K562 (cell line): Measurements from ENCODE around the gene FTL. TPM values are rescaled to one million over a fixed set of nuclear protein-coding genes. Genes with fewer than 3 reads are reported as not detected.

Source experiments
- CTCF ChIP-seq, 3 experiments: IDR thresholded peaks in 2 of 3; conservative IDR thresholded peaks in 1 of 3; 2 replicates each; pipeline ENCODE4 v1.5.1; 2011 to 2012; ENCODE audit warnings: low read length in 3 of 3, mild to moderate bottlenecking in 3 of 3, control low read depth in 2 of 3, improper control_type of control experiment in 1 of 3, inconsistent platforms in 1 of 3, low read depth in 1 of 3, mixed read lengths in 1 of 3, moderate library complexity in 1 of 3; ENCODE audit not compliant: insufficient read depth in 2 of 3
- KLF16 ChIP-seq: IDR thresholded peaks from 2 replicates; pipeline ENCODE4 v1.6.1; 2016; ENCODE audit warnings: antibody characterized with exemption
- MYNN ChIP-seq, 2 experiments: sonication (generic); formaldehyde crosslinking in 1 of 2; IDR thresholded peaks; 2 replicates each; pipeline versions ENCODE4 v1.5.0 to v1.6.1; 2016 to 2020; ENCODE audit warnings: antibody characterized with exemption in 1 of 2, missing genetic modification reagents in 1 of 2
- NR2C2 ChIP-seq, 2 experiments: fragments of 200-800 bp in 1 of 2; sonication (Bioruptor generic) in 1 of 2; sonication (generic) in 1 of 2; formaldehyde crosslinking in 1 of 2; IDR thresholded peaks; 2 replicates each; pipeline versions ENCODE4 v1.6.1 to v1.8.0; 2016 to 2022; ENCODE audit warnings: mild to moderate bottlenecking in 1 of 2, missing compliant biosample characterization in 1 of 2, missing genetic modification characterization in 1 of 2, missing genetic modification reagents in 1 of 2
- REST ChIP-seq, 2 experiments: fragments of 450-650 bp; formaldehyde crosslinking in 1 of 2; IDR thresholded peaks; 2 replicates each; pipeline versions ENCODE4 v1.4.0 to v1.6.1; 2014 to 2020; ENCODE audit warnings: mild to moderate bottlenecking in 2 of 2, borderline replicate concordance in 1 of 2, low read depth in 1 of 2
- SMARCA4 ChIP-seq: fragments of 450-650 bp; IDR thresholded peaks from 2 replicates; pipeline ENCODE4 v1.6.1; 2016
- THRA ChIP-seq: fragments of 450-650 bp; IDR thresholded peaks from 2 replicates; pipeline ENCODE4 v1.6.1; 2017; ENCODE audit warnings: mild to moderate bottlenecking, moderate library complexity
- USF1 ChIP-seq: sonication (generic); formaldehyde crosslinking; IDR thresholded peaks from 2 replicates; pipeline ENCODE4 v1.9.0; 2022; ENCODE audit warnings: mild to moderate bottlenecking, missing genetic modification reagents
- ZBTB12 ChIP-seq: fragments of 250-450 bp; sonication (Bioruptor Pico); IDR thresholded peaks from 2 replicates; pipeline ENCODE4 v1.4.0; 2020
- polyA plus RNA-seq, 8 experiments: library from polyadenylated mRNA; depleted of rRNA in 4 of 8; stranded (reverse) in 5 of 8; unstranded in 3 of 8; fragments of >200 nt; fragmentation: Nextera tagmentation in 2 of 8; fragmentation: Illumina TruSeq in 1 of 8; extraction: Ambion mirVana in 2 of 8; extraction: Trizol in 1 of 8; gene quantifications; 2 replicates each; pipeline versions ENCODE4 v1.2.1 to v1.2.3, GENCODE V29; 2011 to 2014; ENCODE audit warnings: inconsistent platforms in 1 of 8, missing spikeins in 1 of 8
- total RNA-seq, 7 experiments: library from RNA; depleted of rRNA in 6 of 7; stranded (reverse); fragments of >200 nt in 6 of 7; fragmentation: Illumina TruSeq in 2 of 7; extraction: Trizol in 2 of 7; gene quantifications; 2 replicates each; pipeline versions ENCODE4 v1.2.1 to v1.2.3, GENCODE V29; 2011 to 2021; ENCODE audit warnings: low replicate concordance in 1 of 7

The FTL gene
- total and polyA plus RNA-seq, 9 of the 15 experiments (the other 6 are each of a cell fraction or from before 2014, with no cell fraction given): 1,231 to 27,415 (median 3,965) TPM

GRCh38 chr19:48993175-48994034 is 28.3 kb downstream of the FTL start, which contains the start of the genes GYS1 and RUVBL2 (continued):
- peak; percentile 44; the same call in 1 of the 2 replicates for TF ChIP-seq REST (IDR thresholded peaks at IDR 0.05; ENCODE audit: borderline replicate concordance)
- no peak for TF ChIP-seq REST (CRISPR knock-in tag; IDR thresholded peaks at IDR 0.05; ENCODE audit: low read depth)
- no peak for TF ChIP-seq NR2C2 (CRISPR knock-in tag; IDR thresholded peaks at IDR 0.05)
- TF ChIP-seq NR2C2 (tag; IDR thresholded peaks at IDR 0.05): peak; percentile 51; the same call in 1 of the 2 replicates
- TF ChIP-seq SMARCA4: no peak
- TF ChIP-seq USF1 (CRISPR knock-in tag): peak; percentile 40; the same call in 1 of the 2 replicates
- peak; percentile 39; the same call in 1 of the 2 replicates for TF ChIP-seq ZBTB12
- TF ChIP-seq THRA: no peak
- TF ChIP-seq KLF16: peak; percentile 74
- TF ChIP-seq MYNN (IDR thresholded peaks at IDR 0.05): no peak
- no peak for TF ChIP-seq MYNN (CRISPR knock-in tag; IDR thresholded peaks at IDR 0.05)
- peak; percentile 97 to 98 (median 98) for TF ChIP-seq CTCF (IDR thresholded peaks at IDR 0.05 in 2 of 3, conservative IDR thresholded peaks at IDR 0.05 in 1 of 3; ENCODE audit: insufficient read depth in 2 of 3, low read depth in 1 of 3, low read length in 3 of 3)
